NT2/D1 (cell line): Measurements from ENCODE around the gene CHST6.
A peak's percentile ranks its signal among the peaks of the same experiment; 100 is the strongest.
"Not testable (repeated sequence)": the region's sequence is repeated elsewhere in the genome, so short reads cannot be mapped to it uniquely, and the experiment has no call there.

Experiments
- DNase-seq: peaks from one replicate; pipeline ENCODE4 v3.0.0-alpha.2; 2011; ENCODE audit warnings: low read depth, low spot score
- H3K27me3 ChIP-seq: 2 replicates; pipeline ENCODE4 v1.6.0; 2011; ENCODE audit warnings: mild to moderate bottlenecking; ENCODE audit not compliant: insufficient read length, insufficient read depth
- H3K36me3 ChIP-seq: 2 replicates; pipeline ENCODE4 v1.6.1; 2011; ENCODE audit warnings: mild to moderate bottlenecking, low read length, mixed read lengths; ENCODE audit not compliant: insufficient read depth, insufficient read length
- H3K4me1 ChIP-seq: 2 replicates; pipeline ENCODE4 v1.5.1; 2011; ENCODE audit not compliant: insufficient read depth, insufficient read length
- H3K4me3 ChIP-seq: 2 replicates; pipeline ENCODE4 v1.5.1; 2011; ENCODE audit warnings: low read depth; ENCODE audit not compliant: insufficient read length
- H3K9ac ChIP-seq: 2 replicates; pipeline ENCODE4 v1.6.0; 2011; ENCODE audit warnings: low read depth; ENCODE audit not compliant: insufficient read length
- H3K9me3 ChIP-seq: 2 replicates; pipeline ENCODE4 v1.5.1; 2011; ENCODE audit warnings: mild to moderate bottlenecking, low read length; ENCODE audit not compliant: insufficient read depth
- SUZ12 ChIP-seq: IDR thresholded peaks from 2 replicates; pipeline ENCODE4 v1.6.1; 2011; ENCODE audit not compliant: insufficient read length, insufficient read depth; ENCODE audit errors: extremely low read depth
- YY1 ChIP-seq: IDR thresholded peaks from 2 replicates; pipeline ENCODE4 v1.6.1; 2011; ENCODE audit not compliant: insufficient read length, insufficient read depth
- ZNF274 ChIP-seq: IDR thresholded peaks from 2 replicates; pipeline ENCODE4 v1.6.1; 2011; ENCODE audit warnings: mild to moderate bottlenecking, low read depth, low read length

Gene CHST6

DNA sequence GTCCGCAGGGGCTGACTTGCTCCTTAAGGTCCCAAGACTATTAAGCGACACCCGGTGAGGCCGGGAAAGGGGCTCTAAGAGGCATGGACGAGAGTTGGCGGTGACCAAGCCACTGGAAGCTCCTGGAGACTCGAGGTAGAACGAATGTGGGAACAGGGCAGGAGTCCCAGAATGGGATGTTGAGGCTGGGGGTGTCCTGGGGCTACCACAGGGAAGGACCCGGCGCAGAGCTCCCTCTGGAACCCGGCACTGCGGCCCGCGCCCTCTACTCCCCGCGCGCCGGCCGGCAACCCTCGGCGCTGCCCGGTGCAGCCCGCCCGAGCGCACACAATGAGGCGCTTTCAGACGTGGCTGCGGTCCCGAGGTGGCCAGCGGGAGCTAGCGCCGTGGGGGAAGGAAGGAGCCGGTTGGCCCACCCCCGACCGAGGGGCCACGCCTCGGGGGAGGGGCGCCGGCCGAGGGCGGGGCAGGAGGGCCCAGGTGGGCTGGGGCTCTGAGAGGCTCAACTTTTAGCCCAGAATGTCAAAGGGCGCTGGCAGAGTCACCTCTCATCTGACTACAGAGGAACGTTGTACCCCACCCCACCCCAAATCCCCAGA is at the start of gene CHST6:
Gene CHST6, minus strand, starts transcription at position 366 of the 599 bp plus-strand sequence. CDS start 15,613 bp downstream, outside the sequence.
- no peak for DNase-seq
- H3K4me3 ChIP-seq: peak within 1 kb of the TSS; percentile 77
- TF ChIP-seq YY1 (no peak), ZNF274 (no peak), SUZ12 (no peak)

DNA sequence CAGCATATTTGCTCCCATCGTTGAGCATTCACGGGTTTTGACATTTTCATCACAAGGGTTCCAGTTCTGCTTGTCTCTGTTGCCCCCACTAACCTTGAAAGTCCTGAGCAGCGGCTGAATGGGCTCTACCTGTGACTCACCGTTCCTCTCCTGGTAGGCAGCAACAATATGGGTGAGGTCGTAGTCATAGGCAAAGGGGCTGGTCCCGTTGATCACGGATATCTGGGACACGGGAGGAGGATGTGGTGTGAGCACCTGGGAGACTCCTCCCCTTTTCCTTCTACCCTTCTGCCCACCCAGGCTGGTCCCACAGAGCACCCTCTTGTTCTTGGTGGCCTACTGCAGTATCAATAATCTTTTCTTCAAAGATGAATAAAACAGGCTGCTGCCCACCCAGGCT is 47.2 kb upstream of the CHST6 start:
- H3K27me3 ChIP-seq, H3K4me3 ChIP-seq, DNase-seq, H3K4me1 ChIP-seq, H3K9ac ChIP-seq, H3K36me3 ChIP-seq, H3K9me3 ChIP-seq: not testable (repeated sequence)

More for the DNA sequence above, at the start of gene CHST6:
- peaks cover 3% of the 10 kb centered on the region for H3K36me3 ChIP-seq
- H3K27me3 ChIP-seq: no peaks in the 10 kb centered on the region
- no peaks in the 10 kb centered on the region for H3K9me3 ChIP-seq
- H3K9ac ChIP-seq: peak within 1 kb of the TSS; percentile 85
- peaks cover 3% of the 10 kb centered on the region for H3K4me1 ChIP-seq

- Histone ChIP-seq H3K9ac (no peak overlapping the region), H3K36me3 (peaks cover 2% of the 10 kb centered on the region), H3K27me3 (no peaks in the 10 kb centered on the region), H3K4me1 (no peaks in the 10 kb centered on the region), H3K4me3 (no peak overlapping the region), H3K9me3 (no peaks in the 10 kb centered on the region)
- no peak for DNase-seq
- TF ChIP-seq YY1 (no peak), ZNF274 (no peak), SUZ12 (no peak)
Measured at GRCh38 chr16:75541236-75541635, 46.0 kb upstream of the CHST6 start.

- not testable (repeated sequence) for H3K36me3 ChIP-seq, H3K27me3 ChIP-seq, H3K4me3 ChIP-seq, DNase-seq, H3K4me1 ChIP-seq, H3K9ac ChIP-seq, H3K9me3 ChIP-seq
Measured at GRCh38 chr16:75538882-75539565, 43.8 kb upstream of the CHST6 start.

- H3K4me1 ChIP-seq: peaks cover 4% of the 10 kb centered on the region
- no peak overlapping the region for H3K4me3 ChIP-seq
- TF ChIP-seq YY1: no peak
- TF ChIP-seq ZNF274: no peak
- TF ChIP-seq SUZ12: no peak
- no peaks in the 10 kb centered on the region for H3K27me3 ChIP-seq
- DNase-seq: no peak
- no peaks in the 10 kb centered on the region for H3K9me3 ChIP-seq
- H3K9ac ChIP-seq: no peak overlapping the region
- H3K36me3 ChIP-seq: no peaks in the 10 kb centered on the region
Measured at GRCh38 chr16:75537776-75538175, 42.5 kb upstream of the CHST6 start.

DNA sequence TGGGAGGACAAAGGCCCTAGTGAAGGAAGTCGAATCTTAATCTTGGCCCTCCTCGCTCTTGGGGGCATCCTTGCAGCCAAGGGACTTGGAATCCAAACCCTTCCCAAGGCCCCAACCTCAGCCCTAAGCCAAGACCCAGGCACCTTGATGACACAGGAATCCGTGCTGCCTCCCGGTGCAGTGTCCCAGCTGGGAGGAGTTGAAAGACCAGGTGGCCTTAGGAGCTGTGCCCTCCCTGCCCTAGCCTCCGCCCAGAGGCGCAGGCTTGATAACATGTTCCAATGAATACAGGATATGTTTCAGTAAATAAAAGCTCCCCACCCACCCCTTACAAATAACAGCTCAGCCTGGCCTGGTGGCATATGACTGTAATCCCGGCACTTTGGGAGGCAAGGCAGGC is 40.7 kb upstream of the CHST6 start, which contains the start of gene CHST5:
Gene CHST5, minus strand, starts transcription at position 208 of the 400 bp plus-strand sequence. CDS start 5,724 bp downstream, outside the sequence.
- no peak within 1 kb of the TSS for H3K9ac ChIP-seq
- H3K9me3 ChIP-seq: no peaks in the 10 kb centered on the region
- H3K36me3 ChIP-seq: no peaks in the 10 kb centered on the region
- H3K4me1 ChIP-seq: peaks cover 4% of the 10 kb centered on the region
- TF ChIP-seq SUZ12 (no peak), ZNF274 (no peak), YY1 (no peak)
- no peak within 1 kb of the TSS for H3K4me3 ChIP-seq
- DNase-seq: no peak
- no peaks in the 10 kb centered on the region for H3K27me3 ChIP-seq

DNA sequence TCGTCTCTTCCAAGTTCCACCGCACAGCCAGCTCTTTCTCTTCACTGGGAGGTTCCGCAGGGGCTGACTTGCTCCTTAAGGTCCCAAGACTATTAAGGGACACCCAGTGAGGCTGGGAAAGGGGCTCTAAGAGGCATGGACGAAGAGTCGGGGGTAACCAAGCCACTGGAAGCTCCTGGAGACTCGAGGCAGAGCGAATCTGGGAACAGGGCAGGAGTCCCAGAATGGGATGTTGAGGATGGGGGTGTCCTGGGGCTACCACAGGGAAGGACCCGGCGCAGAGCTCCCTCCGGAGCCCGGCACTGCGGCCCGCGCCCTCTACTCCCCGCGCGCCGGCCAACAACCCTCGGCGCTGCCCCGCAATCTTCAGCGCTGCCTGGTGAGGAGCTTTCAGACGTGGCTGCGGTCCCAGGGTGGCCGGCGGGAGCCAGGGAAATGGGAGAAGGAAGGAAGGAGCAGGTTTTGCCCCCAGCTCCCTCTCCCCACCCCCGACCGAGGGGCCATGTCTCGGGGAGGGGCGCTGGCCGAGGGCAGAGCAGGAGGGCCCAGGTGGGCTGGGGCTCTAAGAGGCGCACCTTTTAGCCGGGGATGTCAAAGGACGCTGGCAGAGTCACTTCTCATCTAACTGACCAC is 40.1 kb upstream of the CHST6 start:
- H3K9me3 ChIP-seq: no peaks in the 10 kb centered on the region
- peaks cover 4% of the 10 kb centered on the region for H3K4me1 ChIP-seq
- no peak overlapping the region for H3K4me3 ChIP-seq
- no peak overlapping the region for H3K9ac ChIP-seq
- TF ChIP-seq YY1 (no peak), ZNF274 (no peak), SUZ12 (no peak)
- H3K27me3 ChIP-seq: no peaks in the 10 kb centered on the region
- DNase-seq: no peak
- H3K36me3 ChIP-seq: no peaks in the 10 kb centered on the region
